HepG2 (cell line): Measurements from ENCODE around the gene NT5DC1. TPM values are rescaled to one million over a fixed set of nuclear protein-coding genes. Genes with fewer than 3 reads are reported as not detected.

ENCODE experiments used
- ADNP ChIP-seq: sonication (generic); formaldehyde crosslinking; IDR thresholded peaks from 2 replicates; pipeline ENCODE4 v1.4.0; 2020; ENCODE audit warnings: missing genetic modification reagents
- BRCA1 ChIP-seq: sonication (generic); formaldehyde crosslinking; IDR thresholded peaks from 2 replicates; pipeline ENCODE4 v1.4.0; 2020; ENCODE audit warnings: missing genetic modification reagents
- FOXO4 ChIP-seq: sonication (generic); formaldehyde crosslinking; conservative IDR thresholded peaks from 2 replicates; pipeline ENCODE4 v1.8.1; 2023; ENCODE audit warnings: missing genetic modification reagents
- HNRNPLL ChIP-seq: fragments of 200-400 bp; formaldehyde crosslinking; IDR thresholded peaks from 2 replicates; pipeline ENCODE4 v1.6.1; 2017; ENCODE audit warnings: mild to moderate bottlenecking, low read depth, low read length; ENCODE audit not compliant: poor library complexity, severe bottlenecking
- MYNN ChIP-seq: sonication (generic); formaldehyde crosslinking; IDR thresholded peaks from 2 replicates; pipeline ENCODE4 v1.4.0; 2020; ENCODE audit warnings: mild to moderate bottlenecking, low read depth, missing genetic modification reagents
- RAD51 ChIP-seq: fragments of 450-650 bp; IDR thresholded peaks from 2 replicates; pipeline ENCODE4 v1.6.1; 2016; ENCODE audit warnings: borderline replicate concordance
- RBM22 ChIP-seq: fragments of 200-400 bp; formaldehyde crosslinking; optimal IDR thresholded peaks from 2 replicates; pipeline ENCODE3; 2017; ENCODE audit warnings: mild to moderate bottlenecking, low read length, moderate library complexity
- REPIN1 ChIP-seq: sonication (generic); formaldehyde crosslinking; IDR thresholded peaks from 2 replicates; pipeline ENCODE4 v1.8.0; 2022; ENCODE audit warnings: missing genetic modification reagents, low read depth, mild to moderate bottlenecking, borderline replicate concordance
- REXO4 ChIP-seq: sonication (generic); formaldehyde crosslinking; IDR thresholded peaks from 2 replicates; pipeline ENCODE4 v1.8.0; 2022; ENCODE audit warnings: missing genetic modification reagents, mild to moderate bottlenecking, borderline replicate concordance
- TAF15 ChIP-seq: fragments of 200-400 bp; formaldehyde crosslinking; IDR thresholded peaks from one replicate; pipeline ENCODE4 v1.6.1; 2018; ENCODE audit warnings: mild to moderate bottlenecking, low read depth, low read length; ENCODE audit not compliant: poor library complexity, severe bottlenecking
- TOE1 ChIP-seq: sonication (generic); formaldehyde crosslinking; IDR thresholded peaks from 2 replicates; pipeline ENCODE4 v1.4.0; 2020; ENCODE audit warnings: mild to moderate bottlenecking, missing genetic modification reagents
- U2AF1 ChIP-seq: fragments of 200-400 bp; formaldehyde crosslinking; optimal IDR thresholded peaks from 2 replicates; pipeline ENCODE3; 2017; ENCODE audit warnings: mild to moderate bottlenecking, low read depth, low read length
- UBTF ChIP-seq: sonication (generic); formaldehyde crosslinking; IDR thresholded peaks from 2 replicates; pipeline ENCODE4 v1.4.0; 2020; ENCODE audit warnings: mild to moderate bottlenecking, missing genetic modification reagents
- ZBTB3 ChIP-seq: sonication (generic); formaldehyde crosslinking; IDR thresholded peaks from 2 replicates; pipeline ENCODE4 v1.4.0; 2020; ENCODE audit warnings: low read depth, mild to moderate bottlenecking, moderate library complexity, missing genetic modification reagents, borderline replicate concordance
- ZFP62 ChIP-seq: sonication (generic); formaldehyde crosslinking; IDR thresholded peaks from 2 replicates; pipeline ENCODE4 v1.4.0; 2020; ENCODE audit warnings: missing genetic modification reagents
- ZFP82 ChIP-seq: sonication (generic); formaldehyde crosslinking; IDR thresholded peaks from 2 replicates; pipeline ENCODE4 v1.5.1; 2020; ENCODE audit warnings: mild to moderate bottlenecking, missing genetic modification reagents, borderline replicate concordance
- ZNF124 ChIP-seq: sonication (generic); formaldehyde crosslinking; IDR thresholded peaks from 2 replicates; pipeline ENCODE4 v1.4.0; 2020; ENCODE audit warnings: missing genetic modification reagents
- ZNF367 ChIP-seq: sonication (generic); formaldehyde crosslinking; IDR thresholded peaks from 2 replicates; pipeline ENCODE4 v1.4.0; 2020; ENCODE audit warnings: missing genetic modification reagents, borderline replicate concordance
- ZNF691 ChIP-seq: sonication (generic); formaldehyde crosslinking; IDR thresholded peaks from 2 replicates; pipeline ENCODE4 v1.4.0; 2020; ENCODE audit warnings: missing genetic modification reagents, low read depth, mild to moderate bottlenecking, borderline replicate concordance
- ZNF773 ChIP-seq: sonication (generic); formaldehyde crosslinking; IDR thresholded peaks from 2 replicates; pipeline ENCODE4 v1.4.0; 2020; ENCODE audit warnings: missing genetic modification reagents, borderline replicate concordance
- polyA plus RNA-seq, 8 experiments: library from polyadenylated mRNA; depleted of rRNA in 3 of 8; stranded (reverse) in 7 of 8; unstranded in 1 of 8; fragments of >200 nt; fragmentation: Illumina TruSeq in 4 of 8; extraction: Trizol in 4 of 8; gene quantifications; 2 replicates each; pipeline versions ENCODE4 v1.2.1 to v1.2.3, GENCODE V29; 2011 to 2016; ENCODE audit warnings: low read depth in 4 of 8, missing spikeins in 1 of 8, mixed read lengths in 1 of 8; ENCODE audit not compliant: insufficient read depth in 1 of 8
- total RNA-seq, 5 experiments: library from RNA; depleted of rRNA; stranded (reverse); fragments of >200 nt; fragmentation: Illumina TruSeq; extraction: Trizol; gene quantifications; 2 replicates each; pipeline ENCODE4 v1.2.3, GENCODE V29; 2016; ENCODE audit warnings: low read depth in 1 of 5
- TF ChIP-seq, protein P1 (sequence below): IDR thresholded peaks from 2 replicates; pipeline ENCODE4 v1.6.1; 2016; ENCODE audit warnings: mild to moderate bottlenecking, missing biosample characterization, missing genetic modification reagents
- TF ChIP-seq, protein P2 (sequence below), 2 experiments: fragments of 450-650 bp in 1 of 2; sonication (generic) in 1 of 2; formaldehyde crosslinking; IDR thresholded peaks; 2 replicates each; pipeline versions ENCODE4 v1.5.0 to v1.8.0; 2020 to 2022; ENCODE audit warnings: mild to moderate bottlenecking in 1 of 2, missing genetic modification reagents in 1 of 2

NT5DC1 gene
- total and polyA plus RNA-seq, 2 of the 13 experiments (the other 11 are each of a cell fraction or from before 2014, with no cell fraction given): 27.0 to 56.1 TPM

DNA sequence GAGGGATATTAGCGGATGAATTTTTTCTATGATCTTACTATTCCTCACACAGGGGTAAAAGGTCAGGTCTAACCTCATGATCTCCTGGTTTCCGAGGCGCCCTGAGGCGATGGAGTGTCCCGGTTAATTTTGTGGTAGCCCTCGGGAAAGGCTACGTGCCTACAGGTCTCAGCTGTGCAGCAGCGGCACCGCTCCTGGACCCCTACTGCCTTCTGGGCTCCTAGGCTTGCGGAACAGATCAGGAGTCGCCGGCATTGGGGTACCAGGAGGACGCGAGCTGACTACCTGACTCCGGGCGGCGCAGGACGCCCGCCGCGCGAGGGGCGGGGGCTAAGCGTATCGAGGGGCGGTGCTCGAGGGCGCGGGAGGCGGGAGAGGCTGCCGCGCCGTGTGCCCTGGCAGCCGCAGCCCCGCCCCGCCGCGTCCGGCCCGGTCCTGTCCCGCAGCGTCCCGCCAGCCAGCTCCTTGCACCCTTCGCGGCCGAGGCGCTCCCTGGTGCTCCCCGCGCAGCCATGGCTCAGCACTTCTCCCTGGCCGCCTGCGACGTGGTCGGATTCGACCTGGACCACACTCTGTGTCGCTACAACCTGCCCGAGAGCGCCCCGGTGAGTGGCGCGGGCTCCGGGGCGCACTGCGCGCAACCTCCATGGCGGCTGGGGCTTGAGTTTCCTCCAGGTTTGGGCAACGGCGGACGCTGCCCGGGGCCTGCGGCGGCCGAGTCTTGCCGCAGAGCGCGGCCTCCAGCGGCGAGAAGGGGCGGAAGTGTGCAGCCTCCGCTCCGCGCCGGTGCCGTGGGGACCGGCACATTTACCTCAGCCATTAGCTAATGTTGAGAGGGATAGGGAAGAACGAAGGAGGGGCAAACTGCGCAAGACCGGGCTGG, at the start of gene NT5DC1 (continued):
- 0 out of 2 replicates have a peak, but pooled peaks have one; percentile 87 for TF ChIP-seq FOXO4 (CRISPR knock-in tag)
- no peak; the same call in 1 of the 2 replicates for TF ChIP-seq TOE1 (CRISPR knock-in tag)
- peak; percentile 35 for TF ChIP-seq U2AF1
- TF ChIP-seq, protein P1, sequence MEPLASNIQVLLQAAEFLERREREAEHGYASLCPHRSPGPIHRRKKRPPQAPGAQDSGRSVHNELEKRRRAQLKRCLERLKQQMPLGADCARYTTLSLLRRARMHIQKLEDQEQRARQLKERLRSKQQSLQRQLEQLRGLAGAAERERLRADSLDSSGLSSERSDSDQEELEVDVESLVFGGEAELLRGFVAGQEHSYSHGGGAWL (CRISPR knock-in tag): 0 out of 2 replicates have a peak, but pooled peaks have one; percentile 62
- TF ChIP-seq RAD51: no peak
- peak; percentile 52; the same call in 1 of the 2 replicates for TF ChIP-seq ZFP82
- no peak; the same call in 1 of the 2 replicates for TF ChIP-seq MYNN (CRISPR knock-in tag)
- TF ChIP-seq, protein P2, sequence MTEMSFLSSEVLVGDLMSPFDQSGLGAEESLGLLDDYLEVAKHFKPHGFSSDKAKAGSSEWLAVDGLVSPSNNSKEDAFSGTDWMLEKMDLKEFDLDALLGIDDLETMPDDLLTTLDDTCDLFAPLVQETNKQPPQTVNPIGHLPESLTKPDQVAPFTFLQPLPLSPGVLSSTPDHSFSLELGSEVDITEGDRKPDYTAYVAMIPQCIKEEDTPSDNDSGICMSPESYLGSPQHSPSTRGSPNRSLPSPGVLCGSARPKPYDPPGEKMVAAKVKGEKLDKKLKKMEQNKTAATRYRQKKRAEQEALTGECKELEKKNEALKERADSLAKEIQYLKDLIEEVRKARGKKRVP (CRISPR knock-in tag; IDR thresholded peaks at IDR 0.05): peak in 1 of 2 experiments; percentile 75; a peak in 2 of 4 replicates
- 0 out of 2 replicates have a peak, but pooled peaks have one; percentile 77 for TF ChIP-seq ZBTB3 (CRISPR knock-in tag)
- peak; percentile 100 for TF ChIP-seq UBTF
- peak; percentile 39; the same call in 1 of the 2 replicates for TF ChIP-seq ZNF124 (CRISPR knock-in tag)
- TF ChIP-seq BRCA1 (CRISPR knock-in tag): peak; percentile 97
- peak; percentile 88; the same call in 1 of the 2 replicates for TF ChIP-seq ZNF691 (CRISPR knock-in tag)
- peak; percentile 84; the same call in 1 of the 2 replicates for TF ChIP-seq REXO4 (CRISPR knock-in tag)
- TF ChIP-seq ZNF367: peak; percentile 24; the same call in 1 of the 2 replicates
- TF ChIP-seq REPIN1 (CRISPR knock-in tag): peak; percentile 58
- TF ChIP-seq ZNF773 (CRISPR knock-in tag): peak; percentile 97
- TF ChIP-seq ZFP62 (CRISPR knock-in tag): no peak; the same call in 1 of the 2 replicates
- peak; percentile 97 for TF ChIP-seq HNRNPLL
- peak; percentile 58 for TF ChIP-seq TAF15
- peak; percentile 82; the same call in 1 of the 2 replicates for TF ChIP-seq ADNP (CRISPR knock-in tag)
- no peak for TF ChIP-seq RBM22
